Endothelial cell of umbilical vein (primary cell): ENCODE measurements around the gene SLC16A8. TPM values are rescaled to one million over a fixed set of nuclear protein-coding genes. Genes with fewer than 3 reads are reported as not detected.

Experiments used
- BruUV-seq: library from RNA; stranded (reverse); fragments of 400-500 nt; replicated peaks from 2 replicates; lab custom pipeline; 2021; lab: Mats Ljungman, UMichigan
- CTCF ChIA-PET: fragments of 300-600, 350-600 bp; sonication (Branson Sonifier 250); formaldehyde crosslinking; loops from one replicate; lab custom pipeline; 2021; ENCODE audit warnings: antibody characterized with exemption, inconsistent platforms; lab: Charles Lee
- POLR2A ChIA-PET: fragments of 300-600, 350-600 bp; sonication (Branson Sonifier 250); formaldehyde crosslinking; loops from one replicate; lab custom pipeline; 2021; ENCODE audit warnings: antibody characterized with exemption, inconsistent platforms; lab: Charles Lee
- DNase-seq: peaks from one replicate; pipeline ENCODE4 v3.0.0-alpha.2; 2011; ENCODE audit warnings: low read depth, low spot score
- FAIRE-seq: peaks from 2 replicates; lab custom pipeline; 2011; peaks lifted over from hg19 to GRCh38; lab: Jason Lieb, UNC
- H2AFZ ChIP-seq: 2 replicates; pipeline ENCODE4 v1.6.0; 2012; ENCODE audit warnings: low read depth, low read length, control low read depth, inconsistent platforms
- H3K27ac ChIP-seq: 2 replicates; pipeline ENCODE4 v1.5.1; 2011; ENCODE audit warnings: low read depth, mild to moderate bottlenecking, control low read depth, low read length, moderate library complexity; ENCODE audit not compliant: insufficient read depth
- H3K27me3 ChIP-seq, 2 experiments: 2 replicates each; pipeline versions ENCODE4 v1.6.0 to v1.6.1; 2011; ENCODE audit warnings: low read length in 2 of 2, mixed read lengths in 1 of 2; ENCODE audit not compliant: control insufficient read depth in 2 of 2, insufficient read depth in 2 of 2
- H3K36me3 ChIP-seq, 2 experiments: 2 replicates in 1 of 2; 3 replicates in 1 of 2; pipeline ENCODE4 v1.5.1; 2011; ENCODE audit warnings: low read length in 2 of 2, mild to moderate bottlenecking in 1 of 2, moderate library complexity in 1 of 2; ENCODE audit not compliant: control insufficient read depth in 2 of 2, insufficient read depth in 2 of 2; ENCODE audit errors: extremely low read depth in 1 of 2
- H3K4me1 ChIP-seq: 3 replicates; pipeline ENCODE4 v1.5.1; 2011; ENCODE audit warnings: mild to moderate bottlenecking, low read length; ENCODE audit not compliant: control insufficient read depth, insufficient read depth; ENCODE audit errors: extremely low read depth
- H3K4me2 ChIP-seq: 2 replicates; pipeline ENCODE4 v1.6.1; 2011; ENCODE audit warnings: low read length, control low read depth, mixed read lengths; ENCODE audit not compliant: insufficient read depth
- H3K4me3 ChIP-seq, 3 experiments: fragments of 200-600 bp in 1 of 3; sonication (generic), shearing (Covaris generic) in 1 of 3; replicated peaks in 1 of 3; 2 replicates each; pipeline ENCODE4 v1.5.1; 2011 to 2016; ENCODE audit warnings: control low read depth in 3 of 3, low read length in 3 of 3, mild to moderate bottlenecking in 2 of 3, inconsistent platforms in 1 of 3, low read depth in 1 of 3, moderate library complexity in 1 of 3; ENCODE audit not compliant: insufficient read depth in 1 of 3
- H3K79me2 ChIP-seq: 2 replicates; pipeline ENCODE4 v1.6.0; 2012; ENCODE audit warnings: low read length, inconsistent platforms; ENCODE audit not compliant: control insufficient read depth, insufficient read depth
- H3K9ac ChIP-seq: replicated peaks from 2 replicates; pipeline ENCODE3; 2011; ENCODE audit warnings: low read length, control low read depth; ENCODE audit not compliant: insufficient read depth; ENCODE audit errors: extremely low read depth
- H3K9me1 ChIP-seq: replicated peaks from 3 replicates; pipeline ENCODE4 v1.6.0; 2011; ENCODE audit warnings: mild to moderate bottlenecking, low read length; ENCODE audit not compliant: control insufficient read depth, insufficient read depth; ENCODE audit errors: extremely low read depth
- H3K9me3 ChIP-seq: replicated peaks from 2 replicates; pipeline ENCODE4 v1.5.1; 2012; ENCODE audit warnings: low read length, inconsistent platforms; ENCODE audit not compliant: control insufficient read depth, insufficient read depth
- H4K20me1 ChIP-seq: replicated peaks from 2 replicates; pipeline ENCODE3; 2011; ENCODE audit warnings: mild to moderate bottlenecking, low read length; ENCODE audit not compliant: control insufficient read depth, insufficient read depth; ENCODE audit errors: extremely low read depth
- CTCF ChIP-seq, 2 donors: IDR thresholded peaks; 1 replicate in 1 of 2; 2 replicates in 1 of 2; pipeline ENCODE4 v1.5.1; 2011; ENCODE audit warnings: low read length in 2 of 2, mild to moderate bottlenecking in 2 of 2, moderate library complexity in 2 of 2, control low read depth in 1 of 2, inconsistent platforms in 1 of 2, low read depth in 1 of 2; ENCODE audit not compliant: insufficient read depth in 1 of 2; ENCODE audit errors: extremely low read depth in 1 of 2
- GATA2 ChIP-seq: IDR thresholded peaks from 2 replicates; pipeline ENCODE4 v1.7.0; 2011; ENCODE audit warnings: low read depth, mild to moderate bottlenecking, moderate library complexity, mixed read lengths, low read length; ENCODE audit not compliant: insufficient read length, insufficient read depth
- POLR2A ChIP-seq: IDR thresholded peaks from 2 replicates; pipeline ENCODE4 v1.6.1; 2012; ENCODE audit warnings: low read depth, mild to moderate bottlenecking, control low read depth, low read length
- dilution Hi-C: fragments of 300-500 bp; cut with MboI; formaldehyde crosslinking; loops from one replicate; pipeline ENCODE4 v1.15.0; 2019; ENCODE audit warnings: low sequenced_read_pairs; ENCODE audit not compliant: extremely low pct_ligation_motif_present
- intact Hi-C: fragments of 100-400 bp; cut with micrococcal nuclease; formaldehyde crosslinking; loops from one replicate; pipeline ENCODE4 v1.10.0; 2022
- polyA plus RNA-seq, 4 experiments: library from polyadenylated mRNA; depleted of rRNA in 3 of 4; stranded (reverse) in 3 of 4; unstranded in 1 of 4; fragments of >200 nt; gene quantifications; 2 replicates each; pipeline versions ENCODE4 v1.2.1 to v1.2.3, GENCODE V29; 2011 to 2012; ENCODE audit warnings: missing spikeins in 1 of 4
- total RNA-seq: library from RNA; stranded (reverse); gene quantifications from 2 replicates; pipeline ENCODE4 v1.2.3, GENCODE V29; 2021

Gene SLC16A8
- total and polyA plus RNA-seq, 2 donors (not counting 3 experiments of a cell fraction or from before 2014, with no cell fraction given), result 0.14 TPM; not detected in 1

- H3K36me3 ChIP-seq, result peaks cover 0 to 6% of the 10 kb centered on the region in 2 experiments
- H3K4me1 ChIP-seq, result no peaks in the 10 kb centered on the region
- no TSS peak for BruUV-seq
- H3K9me3 ChIP-seq, result no peaks in the 10 kb centered on the region
- H3K27me3 ChIP-seq, result no peaks in the 10 kb centered on the region
- TF ChIP-seq GATA2 (no peak), CTCF (IDR thresholded peaks at IDR 0.05; ENCODE audit: extremely low read depth in 1 of 2, insufficient read depth in 1 of 2, low read depth in 1 of 2, low read length in 2 of 2) (peak; percentile 41 to 53), POLR2A (no peak)
- intact Hi-C loops, result no loop called here
- no peak overlapping the region for H3K4me3 ChIP-seq
- dilution Hi-C loops, result no loop called here
- ChIA-PET POLR2A (no interaction called here), CTCF (interaction anchor here (0.6 to 1.8 kb wide), 22 partner anchors 10 to 607 kb away, joined by 3 to 8 read pairs (median 3); partner anchors contain the start of gene TOMM22)
- H2AFZ ChIP-seq, result no peak overlapping the region
- no peak overlapping the region for H3K4me2 ChIP-seq
- no peaks in the 10 kb centered on the region for H3K9me1 ChIP-seq
- FAIRE-seq (no peak), DNase-seq (no peak)
- no peak overlapping the region for H3K9ac ChIP-seq
- no peaks in the 10 kb centered on the region for H3K79me2 ChIP-seq
- H4K20me1 ChIP-seq, result no peaks in the 10 kb centered on the region
- H3K27ac ChIP-seq, result no peak overlapping the region
These were observed 9.5 kb downstream of the SLC16A8 start for GRCh38 chr22:38074181-38075104.
